ENCODE data around the gene CDK6.

CDK6 gene

DNA sequence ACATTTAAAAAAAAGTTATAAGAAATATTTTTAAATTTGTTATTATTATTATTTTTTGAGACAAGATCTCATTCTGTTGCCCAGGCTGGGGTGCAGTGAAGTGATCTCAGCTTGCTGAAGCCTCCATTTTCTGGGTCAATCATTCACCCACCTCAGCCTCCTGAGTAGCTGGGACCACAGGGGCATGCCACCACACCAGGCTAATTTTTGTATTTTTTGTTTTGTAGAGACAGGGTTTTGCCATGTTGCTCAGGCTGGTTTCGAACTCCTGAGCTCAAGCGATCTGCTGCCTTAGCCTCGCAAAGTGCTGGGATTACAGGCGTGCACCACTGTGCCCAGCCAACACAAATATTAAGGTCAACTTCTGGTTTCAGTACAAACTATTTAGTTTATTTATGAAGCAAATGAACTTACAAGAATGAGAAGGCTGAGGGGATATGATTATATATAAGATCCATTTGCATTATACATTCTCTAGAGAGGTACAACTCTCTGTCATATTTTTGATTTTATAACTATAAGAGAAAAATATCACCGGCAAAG lies 200.3 kb downstream of the CDK6 start:
- DNase-seq = no peak

DNA sequence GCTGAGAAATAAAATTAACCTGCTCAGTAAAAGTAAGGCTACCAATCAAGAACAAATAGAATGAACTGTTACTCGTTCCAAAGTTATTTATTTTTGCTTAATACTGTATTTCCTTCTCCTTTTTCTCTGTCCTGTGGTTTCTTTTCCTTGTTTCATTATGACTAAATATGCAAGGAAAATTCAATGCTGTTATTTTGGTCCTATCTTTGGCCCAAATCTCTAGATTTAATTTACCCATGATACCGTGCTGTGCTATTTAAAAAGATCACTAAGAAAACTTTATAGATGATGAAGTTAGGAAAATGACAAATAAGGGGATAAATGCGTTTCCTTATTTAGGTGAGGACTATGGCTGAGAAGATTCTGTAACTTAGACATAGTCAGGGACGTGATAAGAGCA lies 200.8 kb downstream of the CDK6 start:
- no peak for DNase-seq

DNA sequence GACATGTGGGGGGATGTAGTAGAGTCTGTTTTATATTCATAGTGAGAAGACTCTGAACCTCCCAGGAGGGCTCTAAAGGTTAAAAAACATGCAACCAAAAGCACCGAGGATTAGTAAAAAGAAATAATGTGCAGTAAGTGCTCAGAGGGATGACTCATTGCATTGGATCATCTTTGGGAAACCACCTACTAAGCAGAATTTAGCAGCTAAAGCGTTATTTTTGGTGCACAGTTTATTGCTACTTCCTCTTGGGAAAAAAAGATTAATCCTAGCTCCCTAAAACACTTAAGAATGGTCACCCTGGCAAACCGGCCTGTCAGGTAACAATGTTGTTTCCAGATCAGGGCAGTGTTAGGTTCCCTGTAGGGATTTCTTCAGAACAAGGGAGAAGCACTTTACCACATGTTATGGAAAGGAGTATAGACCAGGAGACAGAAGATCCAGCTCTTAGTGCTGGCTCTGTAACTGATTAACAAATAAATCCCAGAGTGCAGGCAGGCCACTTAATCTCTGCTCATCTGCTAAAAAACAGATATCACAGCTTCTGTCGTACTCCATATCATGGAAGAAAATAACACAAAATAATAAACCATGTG lies 201.4 kb downstream of the CDK6 start:
- DNase-seq = no peak

DNA sequence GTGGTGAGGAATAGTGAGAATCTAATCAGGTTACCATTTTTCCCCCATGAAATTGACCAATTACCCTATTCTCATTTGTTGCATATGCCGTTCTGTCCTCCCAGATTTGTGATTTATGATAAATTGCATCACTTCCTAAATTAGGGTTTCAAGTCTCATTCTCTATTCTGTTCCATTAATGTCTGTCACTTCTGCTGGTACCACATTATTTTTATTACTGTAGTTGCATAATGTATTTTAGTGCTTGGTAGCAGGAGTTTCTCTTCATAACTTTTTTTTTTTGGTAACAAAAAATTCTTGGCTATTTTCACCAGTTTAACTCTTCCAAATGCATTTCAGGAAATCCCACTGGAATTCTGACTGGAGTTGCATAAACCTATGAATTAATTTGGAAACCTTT lies 202.2 kb downstream of the CDK6 start:
- no peak for DNase-seq

DNA sequence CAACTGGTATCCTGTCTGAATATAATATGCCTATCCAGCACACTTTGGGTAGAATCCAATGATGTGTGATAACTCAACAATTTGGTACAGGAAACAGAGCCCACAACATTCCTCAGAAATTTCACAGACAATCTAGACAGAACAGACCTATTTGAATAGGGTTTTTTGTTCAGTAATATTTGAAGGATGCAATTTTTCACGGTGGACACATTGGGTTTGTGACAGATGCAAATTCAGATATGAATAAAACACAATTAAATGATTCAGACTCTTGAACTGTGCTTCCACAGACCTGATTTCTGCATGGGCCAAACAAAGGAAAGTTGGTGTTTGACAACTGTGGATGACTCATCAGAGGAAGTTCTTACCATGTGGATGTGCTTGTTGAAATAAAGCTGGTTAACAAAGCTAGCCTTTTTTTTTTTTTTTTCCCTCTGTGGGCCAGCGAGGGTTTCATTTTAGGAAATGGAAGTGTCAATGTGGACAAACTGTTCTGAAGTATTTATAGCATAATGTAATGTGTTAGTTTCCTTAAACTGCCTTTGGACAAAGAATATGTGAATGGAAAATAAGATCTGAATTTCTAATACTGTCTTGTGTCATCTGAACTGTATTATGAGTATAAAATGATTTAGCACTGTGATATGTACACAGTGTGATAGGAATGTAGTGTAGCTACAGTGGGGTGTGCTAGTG lies 203.0 kb downstream of the CDK6 start:
- DNase-seq = no peak

DNA sequence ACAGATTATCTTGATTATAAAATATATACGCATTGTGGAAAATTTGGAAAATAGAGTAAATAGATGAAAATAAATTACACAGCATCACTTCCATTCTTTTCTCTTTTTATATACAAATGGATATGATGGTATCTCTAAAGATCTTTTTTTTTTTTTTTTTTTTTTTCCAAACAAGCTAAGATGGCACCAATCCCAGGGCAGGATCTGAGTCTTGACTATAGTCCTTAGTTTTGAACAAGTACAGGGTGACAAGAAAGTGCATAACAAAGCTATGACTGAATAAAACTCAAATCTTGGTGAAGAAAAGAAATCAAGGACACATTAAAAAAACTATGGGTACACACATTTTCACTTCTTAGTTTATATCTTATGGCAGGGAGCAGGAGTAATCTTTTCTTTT lies 203.6 kb downstream of the CDK6 start:
- no peak for DNase-seq

DNA sequence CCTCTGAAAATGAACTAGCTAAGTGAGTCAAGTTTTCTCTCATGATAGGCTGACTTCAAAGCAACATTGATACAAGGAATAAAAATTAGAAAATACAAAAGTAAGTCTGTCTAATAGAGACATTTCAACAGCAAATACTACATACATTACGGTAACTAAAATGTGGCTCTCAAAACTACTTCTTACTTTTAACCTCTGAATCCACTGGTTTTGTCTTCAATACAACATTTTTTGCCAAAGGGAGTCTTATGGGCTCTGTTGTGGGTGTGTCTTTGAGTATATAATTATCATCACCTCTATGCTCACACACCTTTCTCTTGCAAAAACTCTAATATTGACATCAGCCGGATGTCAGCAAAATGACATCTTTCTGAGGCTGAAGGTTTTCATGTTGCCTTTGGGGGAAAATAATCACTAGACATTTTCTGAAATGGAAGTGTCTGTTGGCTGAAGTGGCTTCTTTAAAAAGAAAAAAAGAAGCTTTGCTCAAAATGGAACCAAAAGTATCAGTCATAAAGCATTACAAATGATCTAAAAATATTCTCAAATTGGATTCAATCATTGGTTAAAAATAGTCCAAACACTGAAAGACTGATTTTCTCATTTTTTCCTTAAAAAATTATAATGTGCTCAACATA lies 204.4 kb downstream of the CDK6 start:
- DNase-seq = no peak

DNA sequence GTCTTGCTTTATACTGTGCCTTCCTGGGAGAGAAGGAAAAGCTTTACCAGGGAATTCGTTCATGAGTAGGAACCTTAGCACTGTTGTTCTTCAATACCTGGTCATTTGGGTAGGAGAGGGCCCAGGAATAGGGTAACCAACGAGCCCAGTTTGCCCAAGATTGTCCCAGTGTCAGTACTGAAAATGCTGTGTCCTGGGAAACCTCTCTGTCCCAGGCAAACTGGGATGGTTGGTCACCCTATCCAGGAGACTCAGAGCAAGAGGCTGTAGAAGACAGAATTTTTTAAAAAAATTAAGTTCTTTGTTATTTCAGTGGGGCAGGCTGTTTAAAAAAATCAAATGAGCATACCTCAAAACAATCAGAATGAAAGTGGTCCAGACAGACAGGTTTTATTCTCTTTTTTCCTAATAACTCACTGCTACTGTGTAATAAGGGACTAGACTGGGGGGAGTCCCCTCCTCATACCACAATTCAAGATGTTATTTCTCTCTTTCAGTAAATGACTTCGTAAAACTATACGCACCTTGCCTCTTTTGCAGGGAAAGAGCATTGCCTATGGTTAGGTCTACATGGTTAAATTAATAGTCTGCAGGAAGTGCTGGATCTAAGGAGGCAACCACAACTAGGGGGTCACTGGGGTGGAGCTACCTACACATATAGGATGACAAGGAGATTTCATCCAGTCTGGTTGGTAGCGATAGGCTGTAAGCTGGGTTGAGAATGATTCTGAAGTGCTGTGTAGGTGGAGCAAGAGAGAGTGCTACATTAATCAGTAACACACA lies 205.1 kb downstream of the CDK6 start:
- DNase-seq = no peak

DNA sequence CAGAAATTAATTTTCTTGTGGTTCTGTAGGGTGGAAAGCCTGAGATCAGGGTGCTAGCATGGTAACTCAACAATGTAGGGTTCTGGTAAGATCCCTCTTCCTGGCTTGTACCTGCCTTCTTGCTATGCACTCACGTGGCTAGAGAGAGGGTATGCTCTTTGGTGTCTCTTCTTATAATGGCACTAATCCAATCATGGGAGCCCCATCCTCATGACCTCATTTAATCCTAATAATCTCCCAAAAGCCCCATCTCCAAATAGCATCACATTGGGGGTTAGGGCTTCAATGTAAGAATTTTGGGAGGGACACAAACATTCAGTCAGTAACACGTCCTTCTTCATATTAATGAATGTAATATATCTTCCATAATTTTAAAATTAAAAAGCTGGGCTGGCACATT lies 206.6 kb downstream of the CDK6 start:
- DNase-seq = no peak

DNA sequence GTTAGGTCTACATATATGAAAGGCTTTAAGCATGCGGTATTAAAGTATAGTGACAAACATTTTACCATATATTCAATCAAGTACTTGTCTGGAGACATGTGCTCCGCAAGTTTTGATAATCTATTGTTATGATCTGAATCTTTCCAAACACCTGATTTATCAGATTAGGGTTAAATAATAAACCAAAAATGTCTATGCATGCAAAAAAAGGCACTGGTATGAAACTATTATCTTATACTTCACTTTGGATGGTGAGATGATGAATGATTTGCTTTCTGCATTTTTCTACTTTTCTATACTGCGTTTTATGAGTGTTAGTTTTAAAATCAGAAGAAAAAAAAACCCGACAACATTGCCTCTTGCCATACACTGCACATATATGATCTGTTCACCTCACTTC lies 208.4 kb downstream of the CDK6 start:
- DNase-seq = no peak

DNA sequence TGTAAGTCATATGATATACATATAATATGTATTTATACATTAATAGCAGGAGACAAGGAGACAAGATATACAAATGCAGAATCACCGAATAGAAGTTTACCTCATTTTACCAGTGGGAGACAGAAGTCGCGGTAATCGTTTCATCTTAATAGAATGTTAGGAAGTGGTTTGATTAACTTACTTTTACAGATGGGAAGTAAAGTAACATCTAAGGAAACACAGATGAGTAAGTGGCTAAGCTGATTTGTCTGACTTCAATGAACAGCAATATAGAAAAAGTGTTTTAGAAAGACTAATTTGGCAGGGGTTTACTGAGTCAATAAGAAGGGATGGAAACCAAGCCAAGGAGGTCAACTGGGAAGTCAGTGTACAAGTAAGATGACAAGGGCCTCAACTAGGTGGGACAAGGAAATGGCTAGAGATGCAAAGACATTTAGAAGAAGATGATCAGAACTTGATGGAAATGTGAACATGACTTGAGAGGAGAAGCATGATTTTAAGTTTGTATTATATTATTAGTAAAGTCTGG lies 210.0 kb downstream of the CDK6 start:
- DNase-seq = no peak

DNA sequence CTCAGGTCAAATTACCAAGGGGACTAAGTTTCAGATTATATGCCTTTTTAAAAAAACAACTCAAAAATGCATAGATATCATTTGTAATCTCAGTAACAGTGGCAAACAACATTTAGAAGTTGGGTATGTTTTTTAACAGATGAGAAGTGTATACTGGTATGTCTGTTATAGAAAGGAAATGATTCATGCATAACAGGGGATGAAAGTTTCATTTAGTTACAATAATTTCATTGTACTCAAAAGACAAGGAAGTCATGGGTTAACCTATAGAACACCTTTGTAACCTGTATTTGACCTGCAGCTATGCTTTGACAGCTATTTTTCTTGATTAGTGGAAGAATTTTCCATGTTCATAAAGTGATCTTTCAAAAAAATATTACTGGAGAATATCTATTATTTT lies 210.8 kb downstream of the CDK6 start:
- no peak for DNase-seq

DNA sequence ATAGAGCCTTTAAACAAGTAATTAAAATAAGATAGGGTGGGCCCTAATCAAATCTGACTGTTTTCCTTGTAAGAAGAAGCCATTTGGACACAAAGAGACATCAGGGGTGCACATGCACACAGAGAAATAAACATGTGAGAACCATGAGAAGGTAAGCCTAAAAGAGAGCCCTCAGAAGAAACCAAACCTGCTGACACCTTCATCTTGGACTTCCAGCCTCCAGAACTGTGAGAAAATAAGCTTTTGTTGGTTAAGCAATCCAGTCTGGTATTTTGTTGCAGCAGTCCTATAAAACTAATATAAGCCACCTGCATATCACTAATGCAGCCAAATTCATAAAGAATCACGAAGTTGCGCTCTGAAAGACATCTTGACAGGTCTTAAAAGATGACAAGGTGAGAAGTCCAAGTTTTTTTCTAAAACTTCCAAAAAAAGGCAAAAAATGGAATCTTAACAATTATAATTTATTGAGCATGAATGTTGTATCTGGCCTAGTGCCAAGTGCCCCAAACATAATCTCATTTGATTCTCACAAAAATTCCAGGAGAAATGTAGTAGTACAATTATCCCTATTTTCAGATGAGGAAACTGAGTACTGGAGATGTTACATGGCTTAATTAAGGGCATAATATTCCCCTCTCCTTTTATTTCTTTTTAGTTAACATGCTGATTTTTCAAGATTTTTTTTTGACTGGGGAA lies 211.9 kb downstream of the CDK6 start:
- no peak for DNase-seq

DNA sequence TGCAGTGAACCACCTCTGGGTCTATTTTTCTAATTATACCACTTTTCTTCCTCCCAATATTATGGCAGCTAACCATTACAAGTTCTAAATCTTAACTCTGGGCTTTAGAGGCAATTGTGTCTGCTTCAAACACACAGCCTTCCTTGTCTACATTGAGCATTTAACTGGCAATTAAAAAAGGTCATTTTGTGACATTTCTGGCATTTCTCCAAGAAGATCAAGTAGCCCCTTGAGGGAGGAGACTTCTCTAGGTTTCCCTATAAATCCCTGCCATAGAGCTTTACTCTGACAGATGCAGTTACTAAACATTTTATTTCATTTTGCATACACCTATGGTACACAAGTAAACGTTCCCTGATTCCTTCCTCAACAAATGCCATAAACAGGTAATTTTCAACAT lies 212.8 kb downstream of the CDK6 start:
- DNase-seq = no peak

DNA sequence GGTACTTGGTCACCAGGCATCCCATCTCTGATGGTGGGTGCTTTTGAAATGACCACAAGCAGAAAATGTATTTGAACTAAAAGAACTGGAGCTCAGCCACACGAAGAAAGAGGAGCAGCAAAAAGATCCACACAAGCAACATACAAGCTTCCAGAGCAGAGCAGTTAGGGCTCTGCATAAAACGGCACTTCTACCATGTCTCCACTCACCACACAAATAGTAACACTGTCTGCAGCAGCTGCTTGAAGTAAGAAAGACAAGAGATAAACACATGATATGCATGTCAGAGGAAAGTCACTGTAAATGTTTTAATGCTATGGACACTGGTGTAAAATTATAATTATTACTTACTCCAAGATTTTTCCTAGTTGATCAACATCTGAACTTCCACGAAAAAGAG lies 213.7 kb downstream of the CDK6 start:
- DNase-seq = no peak

DNA sequence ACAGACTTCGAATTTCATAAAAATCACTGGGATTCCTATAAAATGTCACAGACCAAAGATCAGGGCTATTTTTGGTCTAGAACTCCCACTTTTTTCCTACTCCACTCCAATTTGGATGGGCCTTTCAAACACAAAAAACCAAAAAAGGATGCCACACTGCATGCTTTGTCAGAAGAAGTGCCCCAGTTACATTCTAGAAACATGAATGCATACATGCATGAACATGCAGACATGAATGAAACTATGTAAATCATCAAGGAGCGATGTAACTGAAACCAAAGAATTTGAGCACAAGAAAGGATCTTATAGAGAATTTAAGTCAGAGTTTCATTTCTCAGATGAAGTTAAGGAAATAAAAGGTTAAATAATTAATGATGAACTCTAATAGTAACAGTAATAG lies 214.3 kb downstream of the CDK6 start:
- DNase-seq = no peak

DNA sequence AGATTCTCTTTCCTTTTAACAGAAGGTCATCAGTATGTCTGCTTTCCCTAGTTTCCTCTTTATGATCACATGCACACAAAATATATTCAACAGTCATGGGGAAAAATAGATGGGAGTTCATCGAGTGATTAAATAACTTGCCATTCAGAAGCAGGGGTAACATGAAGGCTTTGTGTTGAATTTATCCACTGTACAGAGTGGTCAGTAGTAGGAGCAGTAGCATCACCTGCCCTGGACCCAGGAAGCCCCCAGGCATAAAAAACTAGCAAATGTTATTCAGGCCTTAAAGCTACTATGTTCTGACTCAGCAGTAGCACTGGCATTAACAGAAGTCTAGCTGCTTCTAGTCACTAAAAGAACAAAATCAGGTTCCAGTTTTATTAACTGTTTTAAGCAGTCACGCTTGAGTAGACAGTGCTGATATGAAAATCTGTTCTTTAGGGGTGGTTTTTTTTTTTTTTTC lies 214.8 kb downstream of the CDK6 start:
- no peak for DNase-seq

DNA sequence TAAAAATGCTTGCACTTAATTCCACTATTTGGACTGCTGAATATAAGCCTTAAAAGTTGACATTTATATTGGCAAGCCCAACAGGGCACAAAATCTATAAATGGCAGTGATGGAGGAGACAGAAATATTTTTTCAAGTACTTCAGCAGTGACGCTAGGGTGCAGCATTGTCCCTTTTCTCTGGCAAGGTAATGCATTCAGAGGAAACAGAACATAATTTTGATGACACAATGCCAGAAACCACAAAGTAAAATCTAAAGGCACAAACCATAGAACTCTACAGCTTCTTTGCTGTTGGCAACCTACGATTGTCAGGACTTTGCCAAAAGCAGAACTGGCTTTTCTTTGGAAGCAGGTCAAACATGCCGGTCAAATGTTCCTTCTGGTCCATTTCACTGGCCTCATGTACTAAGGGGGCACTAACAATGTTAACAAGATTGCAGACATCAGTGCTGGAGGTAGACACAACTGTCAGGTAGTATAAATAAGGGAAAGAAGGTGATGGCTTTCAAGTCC lies 215.3 kb downstream of the CDK6 start:
- DNase-seq = no peak

DNA sequence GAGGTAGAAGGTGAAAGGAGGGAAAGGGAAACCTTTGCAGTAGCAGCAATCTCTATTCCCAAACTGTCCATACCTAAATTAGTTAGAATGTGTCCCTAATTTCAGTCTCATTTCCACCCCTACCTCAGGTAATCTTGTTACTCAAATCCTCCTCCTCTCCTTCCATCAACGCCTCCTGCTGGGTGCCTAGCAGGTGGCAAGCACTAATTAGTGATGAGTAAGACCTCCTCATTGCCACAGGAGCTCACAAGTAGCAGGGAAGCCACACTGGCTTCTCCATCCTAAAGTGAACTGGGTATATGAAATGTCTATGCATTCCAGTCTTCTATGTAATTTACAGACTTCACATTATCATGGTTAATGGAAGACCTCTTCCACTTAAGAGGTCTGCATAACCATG lies 220.5 kb downstream of the CDK6 start:
- no peak for DNase-seq

DNA sequence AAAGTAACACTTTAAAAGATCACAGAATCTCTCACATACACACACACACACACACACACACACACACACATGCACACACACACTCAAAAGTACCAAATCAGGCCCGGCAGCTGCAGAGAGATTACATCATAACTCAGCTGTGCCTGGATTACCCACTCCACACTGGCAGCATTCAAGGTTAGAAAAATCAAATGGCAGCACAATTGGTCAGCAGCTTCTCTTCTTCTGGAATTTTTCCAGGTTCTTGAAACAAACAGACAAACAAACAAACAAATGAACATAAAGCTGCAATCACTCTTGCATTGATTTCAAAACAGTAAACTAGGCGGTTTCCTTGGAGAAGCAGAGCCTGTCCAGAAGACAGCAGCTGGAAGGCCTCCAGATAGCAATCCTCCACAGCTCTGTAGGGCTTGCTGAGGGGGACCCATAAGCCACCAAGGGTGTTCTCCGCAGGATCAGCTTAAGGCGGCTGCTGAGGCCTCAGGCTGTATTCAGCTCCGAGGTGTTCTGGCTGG lies 221.7 kb downstream of the CDK6 start:
- DNase-seq = no peak

DNA sequence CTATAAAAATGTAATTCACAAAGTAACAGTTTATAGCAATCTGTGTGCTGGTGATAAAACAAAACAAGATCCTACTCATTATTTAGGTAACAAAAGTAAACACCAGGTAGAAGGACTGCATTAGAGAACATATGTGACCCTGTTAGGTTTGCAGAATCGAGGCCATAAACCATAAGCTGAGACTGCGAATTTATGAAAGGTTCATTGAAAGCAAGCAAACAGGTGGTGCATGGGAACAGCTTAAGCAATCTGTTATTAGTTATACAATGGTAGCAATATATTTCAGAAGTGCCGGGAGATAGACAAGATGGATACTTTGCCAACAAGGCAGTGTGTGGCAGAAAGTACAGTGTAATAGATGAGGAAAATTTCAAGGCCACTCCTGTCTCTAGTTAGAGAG lies 222.7 kb downstream of the CDK6 start:
- DNase-seq = no peak

DNA sequence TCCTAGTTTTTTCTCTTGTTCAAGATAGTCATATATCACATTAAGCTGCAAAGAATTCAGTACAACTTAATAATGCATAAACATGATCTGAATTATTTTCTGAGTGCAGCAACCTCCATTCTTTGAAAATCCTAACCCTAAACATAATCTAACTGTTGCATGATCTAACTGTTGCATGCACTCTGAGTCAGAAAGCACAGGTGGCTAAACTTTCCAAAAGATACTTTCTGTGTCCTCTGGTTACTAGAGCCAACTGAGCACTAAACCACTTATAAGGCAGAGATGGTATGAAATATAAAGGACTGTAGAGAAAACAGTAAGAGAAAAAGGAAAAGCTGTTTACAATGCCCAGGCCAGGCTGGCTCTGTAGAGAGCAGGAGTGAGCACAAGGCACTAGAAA lies 223.2 kb downstream of the CDK6 start:
- no peak for DNase-seq

All from GOT3 (cell line).